ENCODE data around the gene TRMT10A.

Gene TRMT10A

GRCh38 chr4:99587309-99587708 lies 23.5 kb upstream of the TRMT10A start:
- FAIRE-seq, result no peak
- TF ChIP-seq POLR2AphosphoS5 (IDR thresholded peaks at IDR 0.05; ENCODE audit: low read depth, low read length) (no peak), POLR2A (IDR thresholded peaks at IDR 0.05; ENCODE audit: low read depth, low read length) (no peak), TAF1 (IDR thresholded peaks at IDR 0.05; ENCODE audit: borderline replicate concordance, low read depth, low read length) (no peak)
- DNase-seq (ENCODE audit: insufficient read length), result no peak

GRCh38 chr4:99586797-99587196 lies 23.0 kb upstream of the TRMT10A start:
- TF ChIP-seq POLR2AphosphoS5 (IDR thresholded peaks at IDR 0.05; ENCODE audit: low read depth, low read length) (no peak), TAF1 (IDR thresholded peaks at IDR 0.05; ENCODE audit: borderline replicate concordance, low read depth, low read length) (no peak), POLR2A (IDR thresholded peaks at IDR 0.05; ENCODE audit: low read depth, low read length) (no peak)
- DNase-seq (ENCODE audit: insufficient read length) (no peak), FAIRE-seq (no peak)

GRCh38 chr4:99586322-99586721 lies 22.5 kb upstream of the TRMT10A start:
- FAIRE-seq, result no peak
- TF ChIP-seq TAF1 (IDR thresholded peaks at IDR 0.05; ENCODE audit: borderline replicate concordance, low read depth, low read length), result no peak
- TF ChIP-seq POLR2AphosphoS5 (IDR thresholded peaks at IDR 0.05; ENCODE audit: low read depth, low read length), result no peak
- no peak for TF ChIP-seq POLR2A (IDR thresholded peaks at IDR 0.05; ENCODE audit: low read depth, low read length)
- DNase-seq (ENCODE audit: insufficient read length), result no peak

- TF ChIP-seq POLR2AphosphoS5 (IDR thresholded peaks at IDR 0.05; ENCODE audit: low read depth, low read length) (no peak), TAF1 (IDR thresholded peaks at IDR 0.05; ENCODE audit: borderline replicate concordance, low read depth, low read length) (no peak), POLR2A (IDR thresholded peaks at IDR 0.05; ENCODE audit: low read depth, low read length) (no peak)
- DNase-seq (ENCODE audit: insufficient read length), result no peak
- no peak for FAIRE-seq
Measured at GRCh38 chr4:99585516-99585915, 21.7 kb upstream of the TRMT10A start.

- DNase-seq (ENCODE audit: insufficient read length), result no peak
- TF ChIP-seq POLR2A (IDR thresholded peaks at IDR 0.05; ENCODE audit: low read depth, low read length) (no peak), TAF1 (IDR thresholded peaks at IDR 0.05; ENCODE audit: borderline replicate concordance, low read depth, low read length) (no peak), POLR2AphosphoS5 (IDR thresholded peaks at IDR 0.05; ENCODE audit: low read depth, low read length) (no peak)
- no peak for FAIRE-seq
Measured at GRCh38 chr4:99578714-99579113, 14.9 kb upstream of the TRMT10A start.

- DNase-seq (ENCODE audit: insufficient read length) (no peak), FAIRE-seq (no peak)
- no peak for TF ChIP-seq POLR2AphosphoS5 (IDR thresholded peaks at IDR 0.05; ENCODE audit: low read depth, low read length)
Measured at GRCh38 chr4:99574530-99575324, 10.9 kb upstream of the TRMT10A start, which contains the start of gene MTTP. Gene MTTP (plus strand): TSS chr4:99574824. CDS start chr4:99574910, 86 bp downstream.

GRCh38 chr4:99573735-99574368 lies 10.0 kb upstream of the TRMT10A start:
- no peak for FAIRE-seq
- no peak for DNase-seq (ENCODE audit: insufficient read length)
- no peak for TF ChIP-seq TAF1 (IDR thresholded peaks at IDR 0.05; ENCODE audit: borderline replicate concordance, low read depth, low read length)
- no peak for TF ChIP-seq POLR2A (IDR thresholded peaks at IDR 0.05; ENCODE audit: low read depth, low read length)
- no peak for TF ChIP-seq POLR2AphosphoS5 (IDR thresholded peaks at IDR 0.05; ENCODE audit: low read depth, low read length)

- FAIRE-seq, result no peak
- no peak for TF ChIP-seq POLR2AphosphoS5 (IDR thresholded peaks at IDR 0.05; ENCODE audit: low read depth, low read length)
- TF ChIP-seq POLR2A (IDR thresholded peaks at IDR 0.05; ENCODE audit: low read depth, low read length), result no peak
- TF ChIP-seq TAF1 (IDR thresholded peaks at IDR 0.05; ENCODE audit: borderline replicate concordance, low read depth, low read length), result no peak
Measured at GRCh38 chr4:99572527-99573240, 8.8 kb upstream of the TRMT10A start.

GRCh38 chr4:99571883-99572282 lies 8.0 kb upstream of the TRMT10A start:
- FAIRE-seq (no peak), DNase-seq (ENCODE audit: insufficient read length) (no peak)
- TF ChIP-seq TAF1 (IDR thresholded peaks at IDR 0.05; ENCODE audit: borderline replicate concordance, low read depth, low read length), result no peak
- no peak for TF ChIP-seq POLR2AphosphoS5 (IDR thresholded peaks at IDR 0.05; ENCODE audit: low read depth, low read length)
- no peak for TF ChIP-seq POLR2A (IDR thresholded peaks at IDR 0.05; ENCODE audit: low read depth, low read length)

More at GRCh38 chr4:99572527-99573240, 8.8 kb upstream of the TRMT10A start:
- no peak for DNase-seq (ENCODE audit: insufficient read length)

- FAIRE-seq (no peak), DNase-seq (ENCODE audit: insufficient read length) (no peak)
- TF ChIP-seq POLR2AphosphoS5 (IDR thresholded peaks at IDR 0.05; ENCODE audit: low read depth, low read length), result no peak
- no peak for TF ChIP-seq TAF1 (IDR thresholded peaks at IDR 0.05; ENCODE audit: borderline replicate concordance, low read depth, low read length)
- no peak for TF ChIP-seq POLR2A (IDR thresholded peaks at IDR 0.05; ENCODE audit: low read depth, low read length)
Measured at GRCh38 chr4:99564921-99565320, 1.1 kb upstream of the TRMT10A start.

- no peak for FAIRE-seq
- TF ChIP-seq POLR2A (IDR thresholded peaks at IDR 0.05; ENCODE audit: low read depth, low read length), result no peak
- no peak for TF ChIP-seq POLR2AphosphoS5 (IDR thresholded peaks at IDR 0.05; ENCODE audit: low read depth, low read length)
- TF ChIP-seq TAF1 (IDR thresholded peaks at IDR 0.05; ENCODE audit: borderline replicate concordance, low read depth, low read length), result no peak
- DNase-seq (ENCODE audit: insufficient read length), result no peak
Measured at GRCh38 chr4:99552872-99553271, 11.0 kb downstream of the TRMT10A start.
